DMS 273 (cell line): ENCODE measurements around the gene SLC25A45.
"Not testable (repeated sequence)": the region's sequence is repeated elsewhere in the genome, so short reads cannot be mapped to it uniquely, and the experiment has no call there.

ENCODE experiments used
- DNase-seq: peaks from one replicate; lab custom pipeline; 2025; ENCODE audit not compliant: unreplicated experiment; lab: John Stamatoyannopoulos, UW

Gene SLC25A45

DNA sequence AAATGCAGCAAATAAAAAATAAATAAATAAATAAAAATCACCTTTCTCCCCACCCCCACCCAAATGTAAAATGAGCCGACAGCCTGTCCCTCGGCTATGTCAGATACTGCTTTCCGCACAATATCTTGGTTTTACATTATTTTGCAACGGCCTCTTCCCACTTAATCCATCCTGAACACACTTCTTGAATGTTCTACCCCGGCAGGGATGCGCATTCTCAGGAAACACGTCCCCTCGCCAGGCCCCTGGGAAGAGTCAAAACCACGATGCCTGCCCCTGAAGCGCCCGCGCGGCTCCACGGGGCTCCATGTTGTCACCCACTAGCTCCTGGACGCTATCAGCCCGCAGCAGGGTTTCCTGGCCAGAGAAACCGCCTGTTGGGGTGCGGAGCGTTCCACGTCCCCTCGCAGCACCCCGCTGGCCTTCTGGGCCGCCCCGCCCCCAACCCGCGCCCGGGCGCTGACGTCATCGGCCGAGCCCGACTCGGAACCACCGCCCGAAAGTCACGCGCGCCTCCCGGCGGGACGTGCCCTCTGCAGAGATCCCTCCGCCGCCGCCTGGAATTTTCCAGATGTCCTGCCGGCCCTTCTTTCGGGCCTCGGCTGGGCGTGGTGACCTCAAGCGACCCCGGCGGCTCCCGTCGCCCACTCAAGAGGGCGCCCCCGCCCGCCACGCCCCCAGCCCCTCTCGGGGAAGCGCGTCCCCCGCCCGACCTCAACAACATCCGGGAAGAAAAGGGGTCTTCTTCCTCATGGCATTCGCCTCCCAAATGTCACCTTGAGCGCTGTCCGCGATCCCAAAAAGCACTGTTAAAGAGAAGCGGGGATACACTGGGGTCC lies 39.6 kb upstream of the SLC25A45 start:
- DNase-seq: peak; percentile 97

DNA sequence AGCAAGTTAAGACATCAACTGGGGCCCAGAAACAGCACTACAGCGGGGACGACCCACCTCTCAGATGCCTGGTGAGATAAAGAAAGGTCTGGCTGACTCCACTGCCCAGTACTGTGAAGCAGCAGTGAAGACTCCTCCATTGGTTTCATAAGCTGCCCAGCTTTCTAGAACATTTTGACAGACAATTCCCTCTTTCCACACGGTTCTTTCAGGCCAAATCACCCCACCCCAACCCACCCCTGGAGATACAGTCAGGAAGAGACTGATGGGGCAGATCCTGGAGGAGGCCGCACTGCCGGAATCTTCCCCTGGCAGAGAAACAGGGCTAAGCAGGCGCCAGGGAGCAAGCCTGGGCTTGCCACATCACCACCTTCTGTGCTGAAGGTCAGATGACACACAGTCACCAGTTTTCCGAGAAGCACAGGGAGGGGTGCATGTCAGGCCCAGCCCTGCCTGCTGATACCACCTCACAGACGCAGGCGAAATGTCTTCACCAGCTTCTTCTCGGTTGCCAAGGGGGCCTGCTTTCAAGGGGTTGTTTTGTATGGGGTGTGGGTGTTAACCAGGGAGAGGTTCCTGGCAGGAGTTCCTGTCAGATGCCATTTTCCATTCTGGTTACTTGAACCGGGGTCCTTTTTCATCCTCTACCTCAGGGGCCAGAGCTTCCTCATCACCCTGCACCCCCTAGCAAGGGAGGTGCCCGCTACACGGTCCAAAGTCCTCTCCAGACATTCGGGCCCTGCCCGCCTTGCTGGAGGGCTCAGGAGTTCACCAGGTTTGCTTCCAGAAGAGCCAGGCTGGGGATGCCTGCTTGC lies 38.7 kb upstream of the SLC25A45 start:
- DNase-seq: peak; percentile 96

DNA sequence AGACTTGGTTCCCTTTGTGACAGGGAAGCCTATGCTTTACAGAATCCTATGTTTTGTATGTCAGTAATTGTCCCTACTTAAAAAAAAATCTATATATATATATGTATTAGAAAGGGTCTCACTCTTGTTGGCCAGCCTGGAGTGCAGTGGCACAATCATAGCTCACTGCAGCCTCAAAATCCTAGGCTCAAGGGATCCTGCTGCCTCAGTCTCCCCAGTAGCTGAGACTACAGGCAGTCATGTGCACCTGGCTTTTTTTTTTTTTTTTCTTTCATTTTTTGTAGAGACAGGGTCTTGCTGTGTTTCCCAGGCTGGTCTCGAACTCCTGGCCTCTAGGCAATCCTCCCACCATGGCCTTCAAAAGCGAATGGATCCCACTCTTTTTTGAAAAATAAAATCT lies 38.1 kb upstream of the SLC25A45 start:
- DNase-seq: no peak

DNA sequence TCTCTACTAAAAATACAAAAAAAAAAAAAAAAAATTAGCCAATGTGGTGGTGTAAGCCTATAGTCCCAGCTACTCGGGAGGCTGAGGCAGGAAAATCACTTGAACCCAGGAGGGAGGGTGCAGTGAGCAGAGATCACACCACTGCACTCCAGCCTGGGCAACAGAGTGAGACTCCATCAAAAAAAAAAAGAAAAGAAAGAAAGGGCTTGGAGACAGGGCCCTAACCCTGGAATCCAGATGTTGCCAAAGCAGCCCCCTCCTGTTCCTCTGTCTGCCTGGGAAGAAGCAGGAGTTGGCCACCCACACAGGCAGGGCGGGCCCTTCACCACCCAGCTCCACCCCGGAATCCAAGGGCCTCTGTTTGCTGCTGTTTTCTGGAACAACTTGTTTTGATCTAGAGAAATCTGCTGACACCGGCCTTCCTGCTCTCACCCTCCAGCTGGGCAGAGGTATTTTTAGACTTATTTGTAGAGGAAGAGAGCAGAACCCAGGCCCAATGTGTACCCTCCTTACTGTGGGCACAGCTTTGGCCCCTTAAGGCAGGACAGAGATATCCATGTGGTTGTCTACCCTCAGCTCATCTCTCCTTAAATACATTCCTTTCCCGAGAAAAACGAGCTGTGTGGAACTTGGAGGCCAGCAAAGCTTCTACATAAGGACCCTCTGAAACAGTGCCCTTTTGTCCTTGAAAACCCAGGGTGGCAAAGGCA lies 37.5 kb upstream of the SLC25A45 start:
- DNase-seq: peak; percentile 90

DNA sequence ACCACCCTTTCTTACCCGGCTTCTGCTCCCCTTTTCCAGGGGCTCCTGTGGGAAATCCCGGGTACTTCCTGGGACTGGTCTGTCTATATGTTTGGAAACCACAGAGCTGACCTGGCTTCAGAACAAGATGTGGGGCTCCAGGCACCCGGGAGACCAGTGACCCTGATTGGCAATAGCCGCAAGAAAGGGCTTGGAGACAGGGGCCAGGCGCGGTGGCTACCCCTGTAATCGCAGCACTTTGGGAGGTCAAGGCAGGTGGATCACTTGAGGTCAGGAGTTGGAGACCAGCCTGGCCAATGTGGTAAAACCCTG lies 37.0 kb upstream of the SLC25A45 start:
- no peak for DNase-seq

DNA sequence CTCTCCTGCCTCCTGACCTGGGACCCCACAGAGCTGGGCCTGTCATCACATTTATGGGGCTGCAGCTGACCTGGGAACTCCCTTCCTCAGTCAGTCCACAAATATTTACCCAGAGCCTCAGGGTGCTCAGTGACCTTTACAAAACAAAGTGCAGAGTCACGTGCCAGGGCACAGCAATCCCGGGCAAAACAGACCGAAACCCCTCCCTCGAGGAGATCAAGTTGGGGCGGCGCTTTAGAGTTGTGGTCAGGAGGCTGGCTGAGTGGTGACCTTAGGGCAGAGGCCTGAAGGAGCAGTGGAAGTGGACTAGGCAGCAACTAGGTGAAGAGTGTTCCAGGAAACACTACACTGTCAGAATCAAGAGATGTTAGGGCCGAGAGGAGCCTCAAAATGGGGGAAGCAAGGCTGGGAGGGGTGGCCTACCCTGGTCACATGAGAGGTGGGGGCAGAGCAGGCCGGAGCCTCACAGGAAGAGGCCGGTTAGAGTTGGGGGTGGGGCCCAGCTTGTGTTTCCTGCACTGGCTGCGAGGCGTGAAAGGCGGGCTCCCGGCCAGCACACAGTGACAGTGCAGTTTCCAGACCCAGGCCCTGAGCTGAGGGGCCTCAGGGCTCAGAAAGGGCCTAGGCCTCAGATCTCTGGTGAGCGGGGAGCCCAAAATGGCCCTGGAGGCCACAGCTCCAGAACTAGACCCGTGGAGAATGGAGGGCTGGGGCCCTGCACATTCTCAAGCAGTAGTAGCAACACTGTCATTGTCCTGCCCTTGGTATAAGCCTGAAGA lies 36.4 kb upstream of the SLC25A45 start:
- peak; percentile 93 for DNase-seq

DNA sequence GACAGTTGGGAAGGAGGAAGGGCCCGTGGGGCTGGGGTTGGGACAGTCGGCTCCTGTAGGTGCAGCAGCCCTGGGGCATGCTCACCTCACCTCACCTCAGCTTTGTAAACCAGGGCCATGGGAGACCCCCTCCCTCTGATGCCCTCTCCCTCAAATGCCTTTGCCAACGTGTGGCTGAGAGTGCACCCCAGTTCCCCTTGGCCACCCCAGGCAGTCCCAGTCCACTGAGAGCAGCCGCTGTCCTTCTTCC lies 35.9 kb upstream of the SLC25A45 start:
- no peak for DNase-seq

DNA sequence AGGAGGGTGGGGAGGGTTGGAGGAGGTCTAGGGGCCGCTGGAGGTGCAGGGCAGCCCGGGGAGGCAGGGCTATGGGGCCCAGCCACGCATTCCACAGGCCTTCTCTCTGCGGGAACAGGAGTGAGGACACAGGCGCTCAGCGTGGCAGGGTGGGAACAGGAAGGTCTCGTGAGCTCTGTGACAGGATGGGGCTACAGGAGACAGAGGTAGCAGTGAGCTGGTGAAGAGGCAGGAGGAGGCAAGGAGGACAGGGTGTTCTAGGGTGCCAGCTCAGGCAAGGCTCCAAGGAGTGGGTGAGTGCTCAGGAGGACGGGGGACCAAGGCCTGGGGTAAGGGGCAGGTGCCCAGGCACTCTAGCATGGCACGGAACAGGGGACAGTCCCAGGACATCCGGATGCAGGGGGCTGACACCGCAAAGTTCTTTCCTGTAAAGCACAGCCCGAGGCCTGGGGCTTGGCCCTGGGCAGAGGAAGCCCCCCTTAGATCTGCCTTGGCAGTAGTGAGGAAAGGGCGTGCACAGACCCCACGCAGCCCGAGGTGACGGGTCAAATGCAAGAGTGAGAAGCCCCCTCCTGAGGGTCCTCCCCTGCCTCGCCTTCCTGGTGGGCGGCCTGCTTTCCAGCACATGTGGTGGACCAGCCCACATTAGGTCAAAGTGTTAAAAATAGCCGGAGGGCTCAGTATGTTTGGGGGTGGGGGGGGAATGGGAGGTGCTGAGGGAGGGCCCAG lies 35.4 kb upstream of the SLC25A45 start:
- no peak for DNase-seq

DNA sequence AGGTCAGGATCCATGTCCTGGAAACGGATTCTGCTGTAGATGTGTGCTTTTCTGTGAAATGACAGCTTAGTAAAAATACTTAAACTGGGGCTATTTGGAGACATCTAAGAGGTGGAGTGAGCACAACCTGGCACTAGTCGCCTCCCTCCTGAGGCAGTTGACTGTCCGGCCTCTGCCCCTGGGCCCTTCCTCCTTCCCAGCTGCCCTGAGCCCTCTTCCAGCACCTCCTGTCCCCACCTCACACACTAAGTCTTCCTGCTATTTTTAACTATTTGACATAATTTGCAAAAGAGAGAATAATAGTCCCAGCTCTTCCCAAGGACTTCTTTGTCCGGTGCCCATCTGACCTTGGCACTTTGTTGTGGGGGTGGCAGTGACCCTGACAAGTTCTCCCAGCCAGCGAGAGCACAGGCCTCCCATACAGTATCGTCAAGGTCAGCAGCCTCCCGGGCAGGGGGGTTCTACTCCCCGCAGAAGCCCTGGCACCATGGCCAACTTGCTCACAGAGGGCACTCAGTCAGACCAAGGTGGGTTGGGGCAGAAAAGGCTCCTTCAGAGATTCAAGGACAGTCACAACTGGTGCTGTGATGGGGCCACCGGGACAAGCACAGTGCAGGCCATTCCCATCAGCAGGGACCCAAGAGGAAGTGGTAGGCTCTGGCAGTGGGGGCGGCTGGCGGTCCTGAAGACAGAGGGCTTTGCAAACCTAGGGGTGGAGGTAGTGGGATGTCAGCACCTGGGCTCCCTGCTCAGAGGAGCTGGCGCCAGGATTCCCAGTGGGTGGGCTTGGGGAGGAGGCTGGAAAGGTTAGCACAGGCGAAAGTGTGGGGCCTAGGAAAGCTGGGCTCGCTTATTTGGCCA lies 34.6 kb upstream of the SLC25A45 start:
- no peak for DNase-seq

DNA sequence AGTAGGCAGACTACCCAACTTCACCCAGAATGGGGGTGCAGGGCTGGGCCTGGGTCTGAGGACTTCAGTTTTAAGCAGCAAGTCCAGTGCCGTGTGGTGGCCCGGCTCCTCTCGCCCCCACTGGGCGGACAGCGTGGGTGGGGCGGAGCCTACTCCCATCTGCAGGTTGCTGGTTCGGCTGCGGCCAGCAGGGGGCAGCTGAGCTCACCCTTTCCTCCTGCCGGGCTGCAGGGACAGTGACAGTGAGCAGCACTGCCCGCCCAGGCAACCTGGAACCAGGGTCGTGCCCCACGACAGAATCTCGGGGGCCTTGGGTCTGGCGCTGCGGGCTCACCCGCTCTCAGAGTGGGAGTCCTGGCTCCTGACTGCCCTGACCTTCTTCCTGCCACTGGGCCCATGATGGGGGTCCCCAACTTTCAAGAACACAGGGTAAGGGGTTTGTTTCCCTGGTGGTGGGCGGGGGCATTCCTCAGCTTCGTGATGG lies 33.9 kb upstream of the SLC25A45 start:
- DNase-seq: peak; percentile 87

DNA sequence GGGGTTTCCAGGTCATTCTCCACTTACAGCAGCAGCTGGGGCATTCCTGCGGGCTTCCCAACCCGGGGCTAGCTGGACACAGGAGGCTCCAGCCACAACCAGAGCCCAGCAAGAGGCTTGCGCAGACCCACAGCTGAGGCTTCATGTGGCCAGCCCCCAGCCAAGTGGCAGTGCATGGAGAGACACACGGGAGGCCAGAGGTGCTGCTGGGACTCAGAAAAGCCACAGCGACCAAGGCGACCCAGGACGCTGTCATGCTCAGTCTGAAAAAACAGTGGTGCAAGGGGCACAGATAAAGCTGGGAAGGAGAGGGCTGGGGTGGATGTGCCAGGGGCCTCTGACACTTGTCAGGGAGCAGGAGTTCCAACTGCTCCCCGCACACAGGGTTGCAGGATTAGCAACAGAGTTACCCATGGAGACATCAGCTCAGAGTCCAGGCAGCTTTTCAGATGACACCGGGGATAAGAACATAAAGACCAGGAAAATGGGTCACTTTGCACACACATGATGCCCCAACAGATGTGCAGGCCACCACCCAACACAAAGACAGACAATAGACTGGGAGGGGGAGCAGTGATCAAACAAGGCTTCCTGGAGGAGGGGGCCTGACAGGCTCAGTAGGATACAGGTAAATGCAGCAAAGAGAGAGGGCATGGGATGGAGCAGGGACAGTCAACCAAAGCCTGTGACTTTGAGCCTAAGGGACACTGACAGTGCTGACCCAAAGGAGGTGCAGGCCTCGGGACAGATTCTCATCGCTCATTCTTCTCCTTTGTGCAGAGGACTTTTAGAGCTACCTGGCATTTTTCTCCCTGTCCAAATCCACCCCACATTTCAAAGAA lies 33.3 kb upstream of the SLC25A45 start:
- no peak for DNase-seq

DNA sequence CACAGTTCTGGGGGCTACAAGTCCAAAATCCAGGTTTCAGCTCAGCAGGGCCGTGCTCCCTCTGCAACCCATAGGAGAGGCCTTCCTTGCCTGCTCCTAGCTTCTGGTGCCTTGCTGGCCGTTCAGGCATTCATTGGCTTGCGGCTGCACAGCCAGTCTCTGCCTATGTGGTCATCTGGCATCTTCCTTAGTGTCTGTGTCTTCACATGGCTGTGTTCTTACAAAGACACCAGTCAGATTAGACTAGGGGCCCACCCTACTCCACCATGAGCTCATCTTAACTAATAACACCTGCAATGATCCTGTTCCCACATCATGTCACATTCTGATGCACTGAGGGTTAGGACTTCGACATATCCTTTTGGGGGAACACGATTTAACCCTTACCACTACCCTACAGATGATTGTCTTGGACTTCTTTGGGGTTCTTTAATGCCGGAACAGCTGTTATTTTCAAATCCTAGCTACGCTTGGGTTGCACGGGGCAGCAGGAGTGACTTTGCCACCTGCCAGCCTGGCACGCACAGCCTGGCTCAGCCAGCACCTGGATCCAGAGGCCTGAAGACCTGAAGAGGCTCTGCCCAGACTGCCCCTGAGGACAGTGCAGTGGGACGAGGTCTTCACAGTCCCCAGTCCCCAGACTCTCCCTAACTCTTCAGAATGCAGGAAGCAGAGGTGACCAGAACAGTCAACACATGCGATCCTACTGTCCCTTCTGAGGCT lies 32.5 kb upstream of the SLC25A45 start:
- DNase-seq: no peak

DNA sequence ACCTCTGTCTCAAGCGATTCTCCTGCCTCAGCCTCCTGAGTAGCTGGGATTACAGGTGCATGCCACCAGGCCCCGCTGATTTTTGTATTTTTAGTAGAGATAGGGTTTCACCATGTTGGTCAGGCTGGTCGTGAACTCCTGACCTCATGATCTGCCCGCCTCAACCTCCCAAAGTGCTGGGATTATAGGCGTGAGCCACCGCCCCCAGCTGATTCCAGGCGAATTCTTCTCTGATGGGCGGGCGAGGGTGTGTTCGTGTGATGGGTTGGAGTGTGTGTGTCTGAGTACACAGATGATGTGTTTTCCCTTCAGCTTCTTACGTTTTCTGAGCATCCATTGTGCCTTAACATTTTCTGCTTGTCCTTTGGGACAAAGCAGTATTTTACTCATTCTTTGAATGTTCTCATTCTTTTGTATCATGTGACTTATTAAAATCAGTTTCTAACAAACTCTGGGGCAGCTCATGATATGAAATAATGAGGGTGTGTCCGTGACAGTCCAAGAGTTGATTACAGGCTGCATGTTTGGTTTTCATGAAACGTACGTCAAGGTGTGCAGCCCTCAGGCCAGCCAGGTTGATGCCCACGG lies 30.7 kb upstream of the SLC25A45 start:
- DNase-seq: not testable (repeated sequence)

DNA sequence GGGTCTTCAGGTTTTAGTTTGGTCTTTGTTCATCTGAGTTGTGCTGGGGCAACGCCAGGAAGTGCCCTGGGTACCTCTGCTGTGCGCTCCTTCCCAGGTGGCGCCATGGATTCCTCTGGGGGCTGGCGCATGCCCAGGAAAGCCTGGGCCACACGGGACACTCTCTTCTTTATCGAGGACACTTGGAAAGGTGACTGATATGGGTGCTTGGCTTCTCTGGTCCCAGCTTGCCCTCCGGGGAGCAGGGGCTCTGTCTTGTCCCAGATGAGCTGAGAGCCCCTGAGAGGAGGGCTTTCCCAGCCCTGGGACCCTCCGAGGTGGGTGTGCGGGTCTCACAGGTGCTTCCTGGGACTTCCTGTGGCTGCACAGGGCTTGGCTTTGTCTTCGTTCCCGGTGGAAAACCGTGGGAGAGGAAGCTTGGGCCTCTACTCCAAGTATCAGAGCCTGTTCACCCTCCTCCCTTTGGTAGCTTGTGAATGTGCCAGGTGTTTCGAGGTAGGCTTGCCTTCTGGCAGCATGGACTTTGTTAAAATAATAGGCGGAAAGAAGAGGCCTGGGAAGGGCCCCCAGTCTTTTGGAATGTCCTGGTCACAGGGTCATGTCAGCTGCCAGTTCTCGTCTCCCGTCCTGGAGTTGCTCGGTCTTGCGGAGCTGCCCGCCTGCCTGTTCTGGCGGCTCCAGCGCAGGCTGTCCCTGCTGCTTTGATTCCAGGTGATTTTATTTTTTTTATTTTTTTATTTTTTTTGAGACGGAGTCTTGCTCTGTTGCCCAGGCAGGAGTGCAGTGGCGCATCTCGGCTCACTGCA lies 30.0 kb upstream of the SLC25A45 start:
- no peak for DNase-seq

DNA sequence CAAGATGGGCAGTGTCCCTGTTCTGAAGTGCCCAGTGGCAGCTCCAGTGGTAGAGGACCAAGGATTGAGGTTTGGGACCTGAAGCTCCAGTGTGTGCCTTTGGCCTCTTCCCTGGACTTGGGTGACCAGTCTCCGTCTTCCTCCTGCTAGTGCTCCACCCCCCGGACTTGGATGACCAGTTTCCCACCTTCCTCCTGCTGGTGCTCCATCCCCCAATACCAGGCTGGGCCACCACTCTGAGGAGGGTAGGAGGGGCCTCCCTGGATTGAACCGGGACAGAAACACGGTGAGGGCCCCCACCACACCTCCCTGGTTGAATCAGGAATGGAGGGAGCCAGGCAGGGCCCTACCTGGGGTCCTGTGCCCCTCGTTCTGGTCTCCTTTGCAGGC lies 29.2 kb upstream of the SLC25A45 start:
- DNase-seq: no peak

DNA sequence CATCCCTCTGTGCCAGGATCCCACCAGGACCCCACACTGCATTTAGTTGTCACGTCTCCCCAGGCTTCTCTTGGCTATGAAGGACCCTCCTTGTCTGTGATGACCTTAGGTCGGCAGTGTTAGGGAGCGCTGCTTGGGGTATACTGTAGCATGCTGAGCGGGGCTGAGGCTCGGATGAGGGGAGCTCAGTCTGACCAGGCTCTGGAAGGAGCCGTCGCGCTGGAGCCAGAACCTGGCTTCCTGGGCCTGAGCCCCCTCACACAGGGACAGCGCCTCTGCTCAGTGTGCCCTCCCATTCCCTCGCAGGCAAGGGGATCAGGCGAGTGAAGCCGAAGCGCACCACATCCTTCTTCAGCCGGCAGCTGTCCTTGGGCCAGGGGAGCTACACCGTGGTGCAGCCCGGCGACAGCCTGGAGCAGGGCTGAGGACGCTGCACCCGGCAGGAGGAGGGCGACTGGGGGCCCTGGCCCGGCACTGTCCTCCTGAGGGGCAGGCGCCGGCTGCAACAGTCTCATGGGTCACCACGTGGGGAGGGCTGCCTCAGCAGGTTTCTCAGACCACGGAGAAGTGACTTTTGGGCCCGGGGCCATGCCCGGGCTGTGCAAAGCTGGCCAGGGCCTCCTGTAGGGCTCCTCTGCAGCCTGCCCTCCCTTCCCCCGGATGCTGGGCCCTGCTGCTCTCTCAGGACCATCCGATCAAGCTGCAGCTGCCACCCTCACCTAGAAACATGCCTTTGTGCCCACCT lies 28.7 kb upstream of the SLC25A45 start:
- no peak for DNase-seq
